ENCODE data around the gene CCR3. TPM values are rescaled to one million over a fixed set of nuclear protein-coding genes. Genes with fewer than 3 reads are reported as not detected.

The CCR3 gene
- total RNA-seq, 2 experiments from 2014 or later = not detected

GRCh38 chr3:46215810-46216414, 26.3 kb upstream of the CCR3 start:
- Mint-ChIP-seq H3K4me1 (ENCODE audit: low read depth) (peaks cover 4% of the 10 kb centered on the region), H3K27ac (no peak overlapping the region), H3K36me3 (ENCODE audit: low read depth) (no peaks in the 10 kb centered on the region), H3K27me3 (no peaks in the 10 kb centered on the region), H3K4me3 (no peak overlapping the region), H3K9me3 (peaks cover 5% of the 10 kb centered on the region)
- intact Hi-C loops (cut with micrococcal nuclease) = no loop called here
- no peak for TF ChIP-seq CTCF (IDR thresholded peaks at IDR 0.05)
- ATAC-seq (no peak), DNase-seq (no peak)
- POLR2A ChIA-PET = interaction anchor here (1.0 to 1.5 kb wide), 3 partner anchors 116 to 191 kb away, joined by 3 to 4 read pairs (median 3); partner anchors contain the start of genes CCR5AS and CCRL2
- CTCF ChIA-PET = interaction anchor here (0.7 to 6.9 kb wide), 13 partner anchors 16 to 414 kb away, joined by 3 to 65 read pairs (median 3); partner anchors contain the start of gene CCR5

DNA sequence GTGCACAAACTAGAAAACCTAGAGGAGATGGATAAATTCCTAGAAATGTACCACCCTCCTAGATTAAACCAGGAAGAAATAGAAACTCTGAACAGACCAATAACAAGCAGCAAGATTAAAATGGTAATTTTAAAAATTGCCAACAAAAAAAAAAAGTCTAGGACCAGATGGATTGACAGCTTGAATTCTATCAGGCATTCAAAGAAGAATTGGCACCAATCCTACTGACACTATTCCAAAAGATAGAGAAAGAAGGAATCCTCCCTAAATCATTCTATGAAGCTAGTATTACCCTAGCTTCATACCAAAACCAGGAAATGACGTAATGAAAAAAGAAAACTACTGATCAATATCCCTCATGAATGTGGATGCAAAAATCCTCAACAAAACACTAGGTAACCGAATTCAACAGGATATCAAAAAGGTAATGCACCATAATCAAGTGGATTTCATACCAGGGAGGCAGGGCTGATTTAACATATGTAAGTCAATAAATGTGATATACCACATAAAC, 24.0 kb upstream of the CCR3 start:
- Mint-ChIP-seq H3K27ac (no peak overlapping the region), H3K36me3 (ENCODE audit: low read depth) (no peaks in the 10 kb centered on the region), H3K4me1 (ENCODE audit: low read depth) (peaks cover 4% of the 10 kb centered on the region), H3K9me3 (peaks cover 5% of the 10 kb centered on the region), H3K27me3 (no peaks in the 10 kb centered on the region), H3K4me3 (no peak overlapping the region)
- no peak for TF ChIP-seq CTCF (IDR thresholded peaks at IDR 0.05)
- intact Hi-C loops (cut with micrococcal nuclease) = no loop called here
- ATAC-seq (no peak), DNase-seq (no peak)
- POLR2A ChIA-PET = no interaction called here
- CTCF ChIA-PET = interaction anchor here (0.7 to 6.9 kb wide), 5 partner anchors 10 to 270 kb away, joined by 3 to 65 read pairs (median 4); partner anchors contain the start of genes CCR1 and CCR5

DNA sequence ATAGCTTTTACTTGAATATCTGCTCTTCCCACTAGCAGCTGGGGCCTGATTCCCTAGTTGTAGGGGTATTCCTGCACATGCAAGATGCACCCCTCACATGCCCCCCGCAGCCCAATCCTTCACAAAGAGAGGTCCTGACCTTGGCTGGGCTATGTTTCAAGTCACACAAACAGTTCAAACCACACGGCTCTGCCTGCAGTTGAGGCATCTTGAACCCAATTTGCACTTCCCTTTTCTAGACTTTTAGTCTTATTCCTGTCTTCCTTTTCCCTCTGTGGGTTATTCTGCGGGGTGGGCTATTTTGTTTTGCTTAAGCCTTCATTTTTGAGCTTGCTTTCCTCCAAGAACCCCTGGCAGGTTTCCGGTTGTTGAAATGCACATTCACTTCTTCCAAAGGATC, 20.9 kb upstream of the CCR3 start:
- no peak for TF ChIP-seq CTCF (IDR thresholded peaks at IDR 0.05)
- ATAC-seq = no peak
- Mint-ChIP-seq H3K4me3 (no peak overlapping the region), H3K36me3 (ENCODE audit: low read depth) (no peaks in the 10 kb centered on the region), H3K9me3 (peaks cover 7% of the 10 kb centered on the region), H3K4me1 (ENCODE audit: low read depth) (peaks cover 4% of the 10 kb centered on the region), H3K27ac (no peak overlapping the region), H3K27me3 (peaks cover 4% of the 10 kb centered on the region)
- CTCF ChIA-PET = interaction anchor here (1.5 kb wide), 1 partner anchor 149 kb away, joined by 3 read pairs; no protein-coding TSS in a partner anchor
- no peak for DNase-seq
- POLR2A ChIA-PET = interaction anchor here (0.8 kb wide), 1 partner anchor 52 kb away, joined by 3 read pairs; no protein-coding TSS in a partner anchor
- intact Hi-C loops (cut with micrococcal nuclease) = no loop called here

DNA sequence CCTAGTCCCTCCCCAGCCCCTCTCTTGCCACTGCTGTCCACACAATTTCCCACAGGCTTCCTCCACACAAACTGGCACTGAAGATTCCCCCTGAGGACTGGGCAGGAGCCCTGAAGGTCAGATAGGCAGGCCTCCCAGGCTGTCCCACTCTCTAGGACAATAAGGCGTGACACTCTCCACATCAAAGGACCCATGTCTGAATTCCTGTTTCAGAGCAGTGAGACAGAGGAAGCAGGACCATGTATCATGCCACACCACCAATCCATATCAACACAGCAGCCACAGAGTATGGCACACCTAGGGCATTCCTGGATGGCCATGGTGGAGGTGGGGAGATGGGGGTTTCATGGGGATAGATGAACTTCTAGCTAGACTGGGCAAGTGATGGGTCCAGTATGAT, 20.3 kb upstream of the CCR3 start:
- CTCF ChIA-PET = interaction anchor here (1.5 kb wide), 1 partner anchor 148 kb away, joined by 3 read pairs; no protein-coding TSS in a partner anchor
- intact Hi-C loops (cut with micrococcal nuclease) = no loop called here

More for the DNA sequence above, 20.3 kb upstream of the CCR3 start:
- no peak overlapping the region for H3K4me3 Mint-ChIP-seq
- TF ChIP-seq CTCF (IDR thresholded peaks at IDR 0.05) = no peak
- H3K27me3 Mint-ChIP-seq = peaks cover 4% of the 10 kb centered on the region
- DNase-seq = no peak
- ATAC-seq = no peak
- H3K36me3 Mint-ChIP-seq (ENCODE audit: low read depth) = no peaks in the 10 kb centered on the region
- H3K9me3 Mint-ChIP-seq = peaks cover 9% of the 10 kb centered on the region
- H3K4me1 Mint-ChIP-seq (ENCODE audit: low read depth) = peaks cover 4% of the 10 kb centered on the region
- no peak overlapping the region for H3K27ac Mint-ChIP-seq
- POLR2A ChIA-PET = no interaction called here

All from activated CD8-positive, alpha-beta T cell treated with anti-CD3 and anti-CD28 coated beads for 36 hours (primary cell).